GM18861 (cell line): ENCODE data around the gene DXO.
"Not testable (repeated sequence)": the region's sequence is repeated elsewhere in the genome, so short reads cannot be mapped to it uniquely, and the experiment has no call there.

ENCODE experiments used
- ATAC-seq: cut with Tn5 transposase; IDR thresholded peaks from one replicate; pipeline ENCODE4 v1.9.1; 2021; ENCODE audit not compliant: unreplicated experiment

The DXO gene

GRCh38 chr6:31958741-31959739, 12.9 kb downstream of the DXO start, which contains the start of the genes NELFE and SKIC2:
Gene NELFE (minus strand): TSS chr6:31958971. CDS start chr6:31958446, 525 bp downstream.
Gene SKIC2 (plus strand): TSS chr6:31959175. CDS start chr6:31959193, 18 bp downstream.
- ATAC-seq, result peak; percentile 88

DNA sequence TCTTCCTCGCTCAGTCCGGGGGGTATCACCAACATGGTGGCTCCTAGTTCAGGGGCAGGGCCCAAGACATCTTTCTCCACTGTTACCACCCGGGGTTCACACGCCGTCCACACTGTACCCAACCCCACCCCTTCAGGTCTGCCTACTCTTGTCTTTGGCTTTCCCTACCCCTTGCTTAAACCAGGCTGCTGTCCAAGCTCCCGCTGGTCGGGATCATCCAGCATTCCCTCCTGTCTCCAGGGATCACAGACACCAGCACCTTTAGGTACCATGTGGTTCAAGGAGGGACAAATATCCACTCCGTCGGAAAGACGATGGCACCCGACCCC, 13.6 kb downstream of the DXO start:
- ATAC-seq, result no peak

DNA sequence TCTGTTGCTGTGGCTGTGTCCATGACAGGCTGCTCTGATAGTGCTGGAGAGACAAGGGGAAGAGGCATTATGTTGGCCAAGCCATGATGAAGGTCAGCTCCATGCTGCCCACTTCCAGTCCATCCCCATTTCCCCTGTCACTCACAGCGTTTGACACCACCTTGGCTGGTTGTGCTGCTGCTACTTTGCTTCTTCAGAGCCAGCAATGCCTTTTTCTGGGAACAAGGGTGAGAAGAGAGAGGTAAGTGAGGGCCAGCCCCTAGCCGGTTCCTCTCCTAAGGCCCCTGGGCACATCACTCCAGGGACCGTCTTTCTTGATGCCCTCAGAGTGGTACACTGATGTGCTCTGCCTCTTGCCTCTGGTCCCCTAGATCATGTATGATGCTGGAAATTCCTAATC, 15.1 kb downstream of the DXO start:
- ATAC-seq, result no peak

DNA sequence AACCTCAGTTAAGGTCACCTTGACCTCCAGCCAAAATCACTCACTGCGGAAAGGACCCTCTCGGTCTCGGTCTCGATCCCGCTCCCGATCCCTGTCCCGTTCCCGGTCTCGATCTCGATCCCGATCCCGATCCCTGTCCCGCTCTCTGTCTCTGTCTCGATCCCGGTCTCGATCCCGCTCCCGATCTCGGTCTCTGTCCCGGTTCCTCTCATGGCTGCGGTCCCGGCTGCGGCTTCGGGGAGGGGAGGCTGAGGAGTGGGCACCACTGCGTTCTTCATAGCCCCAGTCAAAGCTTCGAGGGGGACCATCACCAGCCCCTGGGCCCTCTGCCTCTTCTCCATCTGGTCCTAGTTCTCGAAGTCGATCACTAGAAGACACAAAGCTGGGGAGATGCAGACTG, 17.4 kb downstream of the DXO start:
- no peak for ATAC-seq

DNA sequence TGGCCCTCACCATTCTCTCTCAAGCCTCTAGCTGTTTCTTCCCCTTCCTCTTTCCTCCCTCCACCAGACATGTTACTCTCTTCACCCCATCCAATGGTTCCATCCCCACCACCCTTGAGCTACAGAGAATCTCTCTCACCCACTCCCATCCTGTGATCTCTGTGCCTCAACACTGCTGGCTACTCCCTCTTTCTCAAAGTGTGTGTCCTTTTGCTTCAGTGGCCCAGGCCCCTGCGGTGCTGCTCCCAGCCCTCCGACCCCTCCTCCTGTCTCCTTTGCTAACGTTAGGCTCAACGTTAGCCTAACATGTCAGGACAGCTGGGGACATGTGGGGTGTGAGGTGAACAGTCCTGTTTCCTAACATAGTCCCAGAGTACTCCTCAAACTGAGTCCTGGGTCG, 19.0 kb downstream of the DXO start:
- no peak for ATAC-seq

- ATAC-seq, result no peak
These were observed 19.7 kb downstream of the DXO start for GRCh38 chr6:31952140-31952805.

- no peak for ATAC-seq
These were observed 21.9 kb downstream of the DXO start for GRCh38 chr6:31949926-31950548.

DNA sequence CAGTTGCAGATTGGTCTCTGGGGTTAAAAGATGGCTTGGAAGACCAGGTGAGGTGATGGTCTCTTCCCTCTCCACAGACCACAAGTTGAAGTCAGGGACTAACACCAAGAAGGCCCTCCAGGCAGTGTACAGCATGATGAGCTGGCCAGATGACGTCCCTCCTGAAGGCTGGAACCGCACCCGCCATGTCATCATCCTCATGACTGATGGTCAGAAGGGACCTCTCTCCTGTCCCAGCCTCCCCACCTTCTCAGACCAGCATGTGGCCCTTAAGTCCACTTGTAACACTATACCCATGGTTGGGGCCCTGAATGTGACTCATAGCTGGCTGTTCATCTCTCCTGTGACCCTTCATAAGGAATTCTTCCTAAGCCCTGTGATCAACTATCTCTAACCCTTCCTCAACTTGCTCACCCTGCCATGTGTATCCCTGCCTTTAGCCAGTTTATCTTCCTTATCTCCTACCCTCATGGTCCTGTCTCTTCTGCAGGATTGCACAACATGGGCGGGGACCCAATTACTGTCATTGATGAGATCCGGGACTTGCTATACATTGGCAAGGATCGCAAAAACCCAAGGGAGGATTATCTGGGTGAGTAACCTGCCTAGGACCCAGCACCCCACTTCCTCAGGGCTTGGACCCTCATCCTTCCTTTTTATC, 23.1 kb downstream of the DXO start:
- ATAC-seq, result no peak

- ATAC-seq, result no peak
These were observed 23.6 kb downstream of the DXO start for GRCh38 chr6:31948306-31948705.

DNA sequence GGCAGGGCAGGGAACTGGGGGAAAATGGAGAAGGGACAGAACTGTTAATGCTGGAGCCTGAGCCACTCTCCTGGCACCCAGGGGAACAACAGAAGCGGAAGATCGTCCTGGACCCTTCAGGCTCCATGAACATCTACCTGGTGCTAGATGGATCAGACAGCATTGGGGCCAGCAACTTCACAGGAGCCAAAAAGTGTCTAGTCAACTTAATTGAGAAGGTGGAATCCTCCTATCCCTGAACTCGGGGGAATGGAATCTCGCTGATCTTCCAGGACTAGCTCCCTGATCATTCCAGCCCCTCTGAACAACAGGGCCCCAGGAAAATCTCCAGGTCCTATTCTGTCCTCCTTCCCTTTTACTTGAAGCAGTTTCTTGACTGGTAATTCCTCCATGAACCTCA, 24.1 kb downstream of the DXO start:
- ATAC-seq, result no peak

DNA sequence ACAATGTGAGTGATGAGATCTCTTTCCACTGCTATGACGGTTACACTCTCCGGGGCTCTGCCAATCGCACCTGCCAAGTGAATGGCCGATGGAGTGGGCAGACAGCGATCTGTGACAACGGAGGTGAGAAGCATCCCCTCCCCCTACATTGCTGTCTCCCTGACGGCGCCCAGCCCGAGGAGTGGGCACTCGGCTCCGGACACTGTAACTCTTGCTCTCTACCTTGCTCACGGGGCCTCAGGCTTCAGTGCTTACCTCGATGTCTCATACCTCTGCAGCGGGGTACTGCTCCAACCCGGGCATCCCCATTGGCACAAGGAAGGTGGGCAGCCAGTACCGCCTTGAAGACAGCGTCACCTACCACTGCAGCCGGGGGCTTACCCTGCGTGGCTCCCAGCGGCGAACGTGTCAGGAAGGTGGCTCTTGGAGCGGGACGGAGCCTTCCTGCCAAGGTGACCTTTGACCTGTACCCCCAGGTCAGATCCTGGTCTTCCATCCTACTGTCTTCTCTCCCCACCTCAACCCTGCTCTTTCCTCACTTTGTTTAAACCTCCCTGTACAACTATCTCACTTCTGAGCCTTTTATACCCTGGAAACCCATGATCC, 24.8 kb downstream of the DXO start:
- ATAC-seq, result no peak

DNA sequence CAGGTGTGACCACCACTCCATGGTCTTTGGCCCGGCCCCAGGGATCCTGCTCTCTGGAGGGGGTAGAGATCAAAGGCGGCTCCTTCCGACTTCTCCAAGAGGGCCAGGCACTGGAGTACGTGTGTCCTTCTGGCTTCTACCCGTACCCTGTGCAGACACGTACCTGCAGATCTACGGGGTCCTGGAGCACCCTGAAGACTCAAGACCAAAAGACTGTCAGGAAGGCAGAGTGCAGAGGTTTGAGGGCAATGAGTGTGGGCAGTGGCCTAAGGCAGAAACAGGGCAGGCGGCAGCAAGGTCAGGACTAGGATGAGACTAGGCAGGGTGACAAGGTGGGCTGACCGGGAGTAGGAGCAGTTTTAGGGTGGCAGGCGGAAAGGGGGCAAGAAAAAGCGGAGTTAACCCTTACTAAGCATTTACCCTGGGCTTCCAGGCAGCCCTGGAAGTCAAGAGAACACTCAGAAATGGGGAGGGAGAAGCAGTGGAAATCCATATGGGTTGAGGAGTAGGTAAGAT, 25.5 kb downstream of the DXO start:
- ATAC-seq, result no peak

- no peak for ATAC-seq
These were observed 26.2 kb downstream of the DXO start, which contains the start of gene CFB for GRCh38 chr6:31945507-31946369. Gene CFB (plus strand): TSS chr6:31946095. CDS start chr6:31946222, 127 bp downstream.

DNA sequence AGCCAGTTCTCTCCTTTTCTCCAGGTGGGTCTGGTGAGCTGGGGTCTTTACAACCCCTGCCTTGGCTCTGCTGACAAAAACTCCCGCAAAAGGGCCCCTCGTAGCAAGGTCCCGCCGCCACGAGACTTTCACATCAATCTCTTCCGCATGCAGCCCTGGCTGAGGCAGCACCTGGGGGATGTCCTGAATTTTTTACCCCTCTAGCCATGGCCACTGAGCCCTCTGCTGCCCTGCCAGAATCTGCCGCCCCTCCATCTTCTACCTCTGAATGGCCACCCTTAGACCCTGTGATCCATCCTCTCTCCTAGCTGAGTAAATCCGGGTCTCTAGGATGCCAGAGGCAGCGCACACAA, 26.8 kb downstream of the DXO start:
- no peak for ATAC-seq

- ATAC-seq, result no peak
These were observed 28.2 kb downstream of the DXO start for GRCh38 chr6:31943742-31944141.

DNA sequence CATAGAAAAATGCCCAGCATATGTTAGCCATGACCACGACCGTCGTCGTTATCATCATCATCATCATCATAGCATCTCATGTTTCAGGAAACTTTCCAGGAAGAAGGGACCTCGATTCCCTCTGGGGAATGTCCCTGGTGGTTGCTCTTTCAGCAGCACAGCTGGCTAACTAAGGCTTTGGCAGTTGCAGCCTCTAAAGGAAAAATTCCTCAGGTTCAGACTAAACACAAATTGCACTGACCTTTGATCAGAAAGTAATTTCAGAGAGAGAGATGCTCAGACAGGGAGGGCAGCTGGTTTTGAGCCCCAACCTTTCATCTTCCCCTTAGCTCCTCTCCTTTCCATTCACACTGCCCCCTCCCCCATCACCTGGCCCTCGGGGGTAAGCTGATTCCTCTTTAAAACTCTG, 31.7 kb downstream of the DXO start:
- no peak for ATAC-seq

GRCh38 chr6:31935823-31936222, 36.1 kb downstream of the DXO start:
- no peak for ATAC-seq

DNA sequence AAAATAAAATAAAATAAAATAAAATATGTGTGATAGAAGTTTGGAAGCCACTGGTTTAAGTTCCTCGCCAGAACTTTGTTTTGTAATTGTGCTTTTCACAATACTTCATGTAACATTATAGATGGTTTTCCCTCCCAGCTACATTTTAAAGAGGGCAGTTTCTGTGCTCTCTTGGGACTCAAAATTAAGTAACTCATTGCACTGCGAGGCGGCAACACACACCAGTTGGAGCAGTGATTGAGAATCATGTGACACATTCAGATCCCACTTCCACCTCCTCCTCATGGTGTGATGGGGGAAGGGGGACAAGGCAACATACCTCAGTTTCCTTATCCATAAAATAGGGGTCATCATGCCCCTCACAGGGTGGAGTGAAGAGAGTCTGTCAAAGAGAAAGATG, 36.9 kb downstream of the DXO start:
- no peak for ATAC-seq

DNA sequence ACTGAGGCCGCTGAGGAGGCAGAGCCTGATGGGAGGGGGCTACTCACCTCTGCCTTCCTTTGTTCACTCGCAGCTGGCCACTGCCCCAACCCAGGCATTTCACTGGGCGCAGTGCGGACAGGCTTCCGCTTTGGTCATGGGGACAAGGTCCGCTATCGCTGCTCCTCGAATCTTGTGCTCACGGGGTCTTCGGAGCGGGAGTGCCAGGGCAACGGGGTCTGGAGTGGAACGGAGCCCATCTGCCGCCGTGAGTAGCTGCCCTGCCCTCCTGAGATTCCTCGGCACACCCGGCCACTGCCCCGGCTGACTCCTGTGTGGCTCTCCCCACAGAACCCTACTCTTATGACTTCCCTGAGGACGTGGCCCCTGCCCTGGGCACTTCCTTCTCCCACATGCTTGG, 38.4 kb downstream of the DXO start:
- no peak for ATAC-seq

- ATAC-seq, result not testable (repeated sequence)
These were observed 39.8 kb downstream of the DXO start for GRCh38 chr6:31932137-31932536.
